GM12891 (cell line): ENCODE measurements around the gene CD99.
"Not testable (repeated sequence)": the region's sequence is repeated elsewhere in the genome, so short reads cannot be mapped to it uniquely, and the experiment has no call there.

ENCODE experiments used
- DNase-seq: peaks from one replicate; pipeline ENCODE4 v3.0.0; 2011; ENCODE audit warnings: low spot score; ENCODE audit not compliant: insufficient read length
- FAIRE-seq: peaks from 2 replicates; lab custom pipeline; 2011; peaks lifted over from hg19 to GRCh38; lab: Jason Lieb, UNC
- PAX5 ChIP-seq: IDR thresholded peaks from 2 replicates; pipeline ENCODE4 v1.6.1; 2011; ENCODE audit warnings: low read length, moderate library complexity, mild to moderate bottlenecking; ENCODE audit not compliant: insufficient read depth, severe bottlenecking
- POLR2A ChIP-seq: IDR thresholded peaks from 2 replicates; pipeline ENCODE4 v1.6.1; 2011; ENCODE audit warnings: low read depth, low read length, control low read depth
- POLR2AphosphoS5 ChIP-seq: IDR thresholded peaks from 2 replicates; pipeline ENCODE4 v1.6.1; 2011; ENCODE audit warnings: low read depth, low read length, control low read depth
- POU2F2 ChIP-seq: IDR thresholded peaks from 2 replicates; pipeline ENCODE4 v1.6.1; 2011; ENCODE audit warnings: low read depth, mild to moderate bottlenecking, control low read depth, low read length, moderate library complexity
- SPI1 ChIP-seq: IDR thresholded peaks from 2 replicates; pipeline ENCODE4 v1.6.1; 2011; ENCODE audit warnings: low read depth, low read length, control low read depth
- TAF1 ChIP-seq: IDR thresholded peaks from 2 replicates; pipeline ENCODE4 v1.6.1; 2011; ENCODE audit warnings: low read depth, low read length, control low read depth

CD99 gene

GRCh38 chrX:2748171-2748814, 57.2 kb downstream of the CD99 start:
- FAIRE-seq (no peak), DNase-seq (no peak)
- no peak for TF ChIP-seq TAF1
- TF ChIP-seq SPI1 = no peak
- no peak for TF ChIP-seq POU2F2
- TF ChIP-seq POLR2A = no peak
- TF ChIP-seq PAX5 = no peak
- no peak for TF ChIP-seq POLR2AphosphoS5

DNA sequence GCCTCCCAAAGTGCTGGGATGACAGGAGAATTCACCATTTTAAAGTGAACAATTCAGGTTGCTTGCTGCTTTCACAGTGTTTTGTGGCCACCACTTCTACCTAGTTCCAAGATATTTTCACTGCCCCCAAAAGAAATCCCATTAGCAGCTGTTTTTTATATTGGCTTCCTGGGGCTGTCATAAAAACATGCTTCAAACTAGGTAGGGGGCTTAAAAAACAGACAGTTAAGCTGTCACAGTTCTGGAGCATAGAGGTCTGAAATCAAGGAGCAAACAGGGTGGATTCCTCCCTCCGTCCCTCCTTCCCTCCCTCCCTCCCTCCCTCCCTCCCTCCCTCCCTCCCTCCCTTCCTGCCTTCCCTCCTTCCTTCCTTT, 57.7 kb downstream of the CD99 start:
- no peak for DNase-seq
- FAIRE-seq = no peak
- no peak for TF ChIP-seq POU2F2

GRCh38 chrX:2751291-2751690, 60.2 kb downstream of the CD99 start:
- TF ChIP-seq PAX5 (no peak), POLR2A (no peak), POLR2AphosphoS5 (no peak), TAF1 (no peak), POU2F2 (no peak), SPI1 (no peak)
- DNase-seq = no peak
- no peak for FAIRE-seq

- FAIRE-seq, DNase-seq: not testable (repeated sequence)
Measured at GRCh38 chrX:2751874-2752300, 60.8 kb downstream of the CD99 start, which contains the start of gene XG. Gene XG, plus strand, starts transcription at chrX:2752040. Its CDS starts 235 bp downstream, at chrX:2752275.

DNA sequence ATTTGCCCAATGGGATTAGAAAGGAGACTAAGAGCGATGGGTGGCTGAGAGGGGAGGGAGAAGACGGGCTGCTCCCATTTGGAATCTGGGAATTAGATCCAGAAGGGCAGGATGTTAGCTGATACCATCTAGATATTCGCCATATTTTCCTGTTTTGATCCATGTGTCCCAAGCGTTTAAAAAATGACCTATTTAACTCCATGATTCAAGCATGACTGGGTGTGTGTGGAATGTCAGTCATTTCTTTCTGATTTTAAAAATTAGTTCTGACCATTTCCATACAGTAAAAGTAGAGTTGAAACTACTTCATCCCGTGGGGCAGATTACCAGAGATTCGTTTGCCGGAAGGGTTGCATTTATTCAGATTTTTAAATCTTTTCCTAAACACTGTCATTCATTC, 61.3 kb downstream of the CD99 start:
- not testable (repeated sequence) for DNase-seq, FAIRE-seq

DNA sequence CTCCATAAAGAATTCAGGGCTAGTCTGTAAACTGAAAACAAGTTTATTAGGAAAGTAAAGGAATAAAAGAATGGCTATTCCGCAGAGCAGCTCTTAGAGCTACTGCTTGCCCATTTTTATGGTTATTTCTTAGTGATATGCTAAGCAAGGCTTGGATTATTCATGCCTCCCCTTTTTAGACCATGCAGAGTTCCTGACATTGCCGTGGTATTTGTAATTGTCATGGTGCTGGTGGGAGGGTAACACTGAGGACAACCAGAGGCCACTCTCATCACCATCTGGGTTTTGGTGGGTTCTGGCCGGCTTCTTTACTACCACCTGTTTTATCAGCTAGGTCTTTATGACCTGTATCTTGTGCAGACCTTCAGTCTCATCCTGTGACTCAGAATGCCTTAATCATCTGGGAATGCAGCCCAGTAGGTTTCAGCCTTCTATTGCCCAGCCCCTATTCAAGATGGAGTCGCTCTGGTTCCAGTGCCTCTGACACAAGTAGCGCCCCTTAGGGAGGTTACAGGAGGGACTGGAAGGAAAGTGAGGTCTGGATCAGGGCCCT, 64.1 kb downstream of the CD99 start:
- FAIRE-seq, DNase-seq: not testable (repeated sequence)

- no peak for FAIRE-seq
- TF ChIP-seq POLR2AphosphoS5 = no peak
- TF ChIP-seq POU2F2 = no peak
- no peak for TF ChIP-seq SPI1
- TF ChIP-seq PAX5 = no peak
- no peak for TF ChIP-seq POLR2A
- no peak for TF ChIP-seq TAF1
Measured at GRCh38 chrX:2756548-2756947, 65.5 kb downstream of the CD99 start.

GRCh38 chrX:2761246-2761645, 70.2 kb downstream of the CD99 start:
- FAIRE-seq = no peak
- TF ChIP-seq POLR2AphosphoS5 (no peak), POU2F2 (no peak), POLR2A (no peak), SPI1 (no peak), PAX5 (no peak), TAF1 (no peak)

More at GRCh38 chrX:2756548-2756947, 65.5 kb downstream of the CD99 start:
- no peak for DNase-seq

GRCh38 chrX:2762671-2763070, 71.6 kb downstream of the CD99 start:
- not testable (repeated sequence) for FAIRE-seq, DNase-seq

More at GRCh38 chrX:2761246-2761645, 70.2 kb downstream of the CD99 start:
- DNase-seq = no peak

- not testable (repeated sequence) for DNase-seq, FAIRE-seq
Measured at GRCh38 chrX:2764766-2765548, 73.9 kb downstream of the CD99 start.

DNA sequence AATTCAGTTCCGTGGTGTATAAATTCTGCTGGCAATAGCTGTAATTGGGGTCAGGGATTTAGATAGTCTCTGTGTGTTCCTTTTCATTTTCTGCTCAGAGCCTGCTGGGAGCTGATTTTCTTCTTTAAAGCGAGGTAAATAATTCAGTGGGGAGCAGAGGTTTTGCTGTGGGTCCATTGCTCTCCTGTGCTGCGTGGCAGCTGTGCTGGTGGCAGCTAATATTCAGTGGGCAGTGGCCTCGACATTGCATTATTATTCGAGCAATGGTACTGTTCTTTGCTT, 74.4 kb downstream of the CD99 start:
- TF ChIP-seq POLR2AphosphoS5 (no peak), SPI1 (no peak), POU2F2 (no peak), POLR2A (no peak), TAF1 (no peak), PAX5 (no peak)
- DNase-seq (no peak), FAIRE-seq (no peak)

GRCh38 chrX:2766906-2767305, 75.8 kb downstream of the CD99 start:
- FAIRE-seq (no peak), DNase-seq (no peak)
- TF ChIP-seq TAF1 (no peak), POLR2AphosphoS5 (no peak), PAX5 (no peak), POU2F2 (no peak), SPI1 (no peak), POLR2A (no peak)
